NB4 (cell line): ENCODE results near the gene RERE.

Source experiments
- CTCF ChIP-seq: IDR thresholded peaks from one replicate; pipeline ENCODE4 v1.5.1; 2012; ENCODE audit warnings: low read depth, low read length
- POLR2A ChIP-seq: IDR thresholded peaks from 2 replicates; pipeline ENCODE4 v1.6.1; 2011; ENCODE audit warnings: mild to moderate bottlenecking; ENCODE audit not compliant: insufficient read length; ENCODE audit errors: extremely low read depth

GRCh38 chr1:8560611-8561544 is 256.6 kb downstream of the RERE start:
- TF ChIP-seq POLR2A (no peak), CTCF (peak; percentile 81)
